Measurements from ENCODE around the gene ARL14EPL.

ARL14EPL gene

DNA sequence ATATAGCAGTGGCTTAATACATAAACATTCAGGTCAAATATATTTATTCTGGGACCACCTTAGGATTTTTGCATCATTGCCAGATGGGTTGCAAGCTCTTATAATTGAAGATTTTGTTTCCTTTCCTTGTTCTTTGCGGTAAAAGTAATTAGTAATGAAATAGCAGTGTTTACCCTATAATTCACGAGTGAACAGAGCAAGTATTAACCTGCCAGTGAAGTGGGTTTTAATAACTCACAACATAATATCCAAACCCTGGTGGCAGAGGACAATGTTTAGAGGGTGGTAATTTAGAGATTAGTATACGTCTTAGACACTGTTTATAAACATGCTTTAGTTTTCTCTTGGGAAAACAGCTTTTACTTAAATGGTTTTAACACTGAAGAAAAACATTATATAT is 11.8 kb downstream of the ARL14EPL start:
- Histone ChIP-seq H2AFZ (ENCODE audit: low read depth, low read length) (no peak overlapping the region), H3K9ac (ENCODE audit: low read length) (no peak overlapping the region), H4K20me1 (ENCODE audit: insufficient read depth, low read length) (no peaks in the 10 kb centered on the region), H3K27me3 (ENCODE audit: low read depth, low read length) (no peaks in the 10 kb centered on the region; the same call in 1 of the 2 replicates), H3K79me2 (ENCODE audit: low read length) (no peaks in the 10 kb centered on the region), H3K36me3 (replicated peaks; ENCODE audit: low read depth, low read length) (no peaks in the 10 kb centered on the region), H3K9me3 (ENCODE audit: insufficient read depth, low read length) (no peaks in the 10 kb centered on the region), H3K27ac (ENCODE audit: low read length) (no peak overlapping the region), H3K4me3 (ENCODE audit: low read length) (no peak overlapping the region), H3K4me2 (ENCODE audit: low read length) (no peak overlapping the region), H3K4me1 (ENCODE audit: low read length) (peaks cover 3% of the 10 kb centered on the region)
- TF ChIP-seq CTCF (IDR thresholded peaks at IDR 0.05; ENCODE audit: low read depth, low read length) (no peak), EZH2phosphoT487 (IDR thresholded peaks at IDR 0.05; ENCODE audit: low read depth) (no peak)

DNA sequence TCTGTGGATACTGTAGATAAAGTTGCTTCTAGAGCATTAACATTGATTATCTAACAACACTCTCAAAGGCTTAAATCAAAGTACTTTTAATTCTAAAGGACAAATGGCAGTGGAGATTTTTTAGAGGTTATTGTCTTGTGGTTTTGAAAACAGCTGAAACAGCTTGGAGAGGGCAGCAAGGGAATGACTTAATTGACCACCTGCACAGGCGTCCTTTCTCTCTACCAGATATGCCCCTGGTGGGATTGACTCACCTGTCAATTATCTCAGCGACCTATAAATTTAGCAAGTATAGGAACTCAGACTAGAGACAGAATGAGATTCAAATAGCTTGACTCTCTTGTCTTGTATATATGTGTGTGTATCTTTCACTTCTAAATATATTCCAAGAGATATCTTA is 13.5 kb downstream of the ARL14EPL start:
- Histone ChIP-seq H3K36me3 (replicated peaks; ENCODE audit: low read depth, low read length) (no peaks in the 10 kb centered on the region), H4K20me1 (ENCODE audit: insufficient read depth, low read length) (no peaks in the 10 kb centered on the region), H3K79me2 (ENCODE audit: low read length) (no peaks in the 10 kb centered on the region), H3K9me3 (ENCODE audit: insufficient read depth, low read length) (no peaks in the 10 kb centered on the region), H3K4me3 (ENCODE audit: low read length) (no peak overlapping the region), H3K9ac (ENCODE audit: low read length) (no peak overlapping the region), H3K27ac (ENCODE audit: low read length) (no peak overlapping the region), H3K27me3 (ENCODE audit: low read depth, low read length) (no peaks in the 10 kb centered on the region), H3K4me1 (ENCODE audit: low read length) (no peaks in the 10 kb centered on the region), H2AFZ (ENCODE audit: low read depth, low read length) (no peak overlapping the region), H3K4me2 (ENCODE audit: low read length) (no peak overlapping the region)
- no peak for TF ChIP-seq EZH2phosphoT487 (IDR thresholded peaks at IDR 0.05; ENCODE audit: low read depth)
- TF ChIP-seq CTCF (IDR thresholded peaks at IDR 0.05; ENCODE audit: low read depth, low read length) = no peak

DNA sequence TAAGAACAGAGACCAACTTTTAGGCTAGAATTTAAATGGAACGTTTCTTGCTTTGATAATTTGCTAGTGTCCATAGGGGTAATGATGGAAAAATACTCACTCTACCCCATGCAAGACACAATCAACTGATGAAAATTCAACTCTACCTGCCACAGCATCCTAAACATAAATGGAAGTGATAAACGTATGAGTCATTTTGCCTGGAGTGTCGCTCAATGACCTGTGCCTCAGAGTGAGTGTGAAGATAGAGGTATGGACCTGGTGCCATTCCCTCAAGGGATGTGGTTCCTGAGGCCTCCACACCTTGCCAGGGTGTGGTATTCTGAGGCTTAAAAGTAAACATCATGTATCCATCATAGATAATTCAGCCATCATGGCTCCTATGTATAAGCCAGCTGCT is 14.0 kb downstream of the ARL14EPL start:
- Histone ChIP-seq H3K4me2 (ENCODE audit: low read length) (no peak overlapping the region), H3K9ac (ENCODE audit: low read length) (no peak overlapping the region), H3K27me3 (ENCODE audit: low read depth, low read length) (no peaks in the 10 kb centered on the region), H3K4me3 (ENCODE audit: low read length) (no peak overlapping the region), H3K79me2 (ENCODE audit: low read length) (no peaks in the 10 kb centered on the region), H3K9me3 (ENCODE audit: insufficient read depth, low read length) (no peaks in the 10 kb centered on the region), H3K27ac (ENCODE audit: low read length) (no peak overlapping the region), H2AFZ (ENCODE audit: low read depth, low read length) (no peak overlapping the region), H4K20me1 (ENCODE audit: insufficient read depth, low read length) (no peaks in the 10 kb centered on the region), H3K4me1 (ENCODE audit: low read length) (no peaks in the 10 kb centered on the region), H3K36me3 (replicated peaks; ENCODE audit: low read depth, low read length) (no peaks in the 10 kb centered on the region)
- TF ChIP-seq EZH2phosphoT487 (IDR thresholded peaks at IDR 0.05; ENCODE audit: low read depth) (no peak), CTCF (IDR thresholded peaks at IDR 0.05; ENCODE audit: low read depth, low read length) (no peak)

- no peaks in the 10 kb centered on the region for H3K9me3 ChIP-seq (ENCODE audit: insufficient read depth, low read length)
- no peak overlapping the region for H3K9ac ChIP-seq (ENCODE audit: low read length)
- no peak overlapping the region for H3K27ac ChIP-seq (ENCODE audit: low read length)
- no peak overlapping the region for H2AFZ ChIP-seq (ENCODE audit: low read depth, low read length)
- no peaks in the 10 kb centered on the region for H3K4me1 ChIP-seq (ENCODE audit: low read length)
- TF ChIP-seq CTCF (IDR thresholded peaks at IDR 0.05; ENCODE audit: low read depth, low read length) = no peak
- no peak for TF ChIP-seq EZH2phosphoT487 (IDR thresholded peaks at IDR 0.05; ENCODE audit: low read depth)
- H4K20me1 ChIP-seq (ENCODE audit: insufficient read depth, low read length) = no peaks in the 10 kb centered on the region
- no peak overlapping the region for H3K4me2 ChIP-seq (ENCODE audit: low read length)
- no peak overlapping the region for H3K4me3 ChIP-seq (ENCODE audit: low read length)
- H3K79me2 ChIP-seq (ENCODE audit: low read length) = no peaks in the 10 kb centered on the region
- H3K27me3 ChIP-seq (ENCODE audit: low read depth, low read length) = no peaks in the 10 kb centered on the region
- no peaks in the 10 kb centered on the region for H3K36me3 ChIP-seq (replicated peaks; ENCODE audit: low read depth, low read length)
Observed at GRCh38 chr5:116046823-116047222, 14.6 kb downstream of the ARL14EPL start.
